H1 (cell line): ENCODE results near the gene ORAI3. TPM values are rescaled to one million over a fixed set of nuclear protein-coding genes. Genes with fewer than 3 reads are reported as not detected.
A peak's percentile ranks its signal among the peaks of the same experiment; 100 is the strongest.

Experiments
- CTCF ChIA-PET: fragments of 300-600 bp; sonication (Branson Sonifier 250); formaldehyde crosslinking; loops from one replicate; lab custom pipeline; 2021; ENCODE audit not compliant: partially characterized antibody; lab: Charles Lee
- POLR2A ChIA-PET: fragments of 300-600 bp; sonication (Branson Sonifier 250); formaldehyde crosslinking; loops from one replicate; lab custom pipeline; 2021; ENCODE audit warnings: inconsistent platforms; ENCODE audit not compliant: partially characterized antibody; lab: Charles Lee
- DNase-seq, 2 experiments: peaks; one replicate each; pipeline versions ENCODE4 v3.0.0 to v3.0.0-alpha.2; 2010 to 2022; ENCODE audit warnings: low spot score in 2 of 2, low read depth in 1 of 2, mixed read lengths in 1 of 2
- FAIRE-seq: peaks from 2 replicates; lab custom pipeline; 2011; peaks lifted over from hg19 to GRCh38; lab: Jason Lieb, UNC
- H2AFZ ChIP-seq: 2 replicates; pipeline ENCODE4 v1.8.1; 2012; ENCODE audit warnings: low read length, inconsistent platforms
- H2AK5ac ChIP-seq: 2 replicates; pipeline ENCODE4 v1.6.1; 2013; ENCODE audit warnings: low read depth, low read length
- H2BK120ac ChIP-seq: replicated peaks from 2 replicates; pipeline ENCODE3; 2013; ENCODE audit warnings: low read depth, low read length, inconsistent platforms
- H2BK12ac ChIP-seq: 2 replicates; pipeline ENCODE4 v1.6.1; 2013; ENCODE audit warnings: low read depth, low read length
- H2BK15ac ChIP-seq: 2 replicates; pipeline ENCODE4 v1.6.1; 2013; ENCODE audit warnings: low read length
- H2BK20ac ChIP-seq: 2 replicates; pipeline ENCODE4 v1.6.1; 2013; ENCODE audit warnings: low read length
- H2BK5ac ChIP-seq: 2 replicates; pipeline ENCODE4 v1.6.1; 2013; ENCODE audit warnings: low read depth, low read length
- H3K14ac ChIP-seq: 2 replicates; pipeline ENCODE4 v1.6.1; 2013; ENCODE audit warnings: inconsistent platforms; ENCODE audit not compliant: insufficient read length
- H3K18ac ChIP-seq: 2 replicates; pipeline ENCODE4 v1.6.1; 2013; ENCODE audit warnings: low read length; ENCODE audit errors: extremely low read depth
- H3K23ac ChIP-seq: 2 replicates; pipeline ENCODE4 v1.6.1; 2013; ENCODE audit warnings: inconsistent platforms; ENCODE audit not compliant: insufficient read length
- H3K23me2 ChIP-seq: 2 replicates; pipeline ENCODE4 v1.6.1; 2013; ENCODE audit warnings: low read depth, low read length
- H3K27ac ChIP-seq: 2 replicates; pipeline ENCODE4 v1.6.1; 2011; ENCODE audit warnings: low read depth, low read length, inconsistent platforms
- H3K27me3 ChIP-seq, 4 experiments: replicated peaks in 1 of 4; 1 replicate in 1 of 4; 2 replicates in 3 of 4; pipeline versions ENCODE4 v1.6.1 to v1.8.1; 2011 to 2013; ENCODE audit warnings: low read length in 3 of 4, mild to moderate bottlenecking in 3 of 4, inconsistent platforms in 2 of 4, mixed read lengths in 2 of 4, moderate library complexity in 1 of 4; ENCODE audit not compliant: control insufficient read depth in 3 of 4, insufficient read depth in 3 of 4; ENCODE audit errors: extremely low read depth in 1 of 4
- H3K36me3 ChIP-seq, 4 experiments: 2 replicates each; pipeline versions ENCODE4 v1.6.1 to v1.8.1; 2011 to 2013; ENCODE audit warnings: mild to moderate bottlenecking in 4 of 4, low read length in 3 of 4, moderate library complexity in 2 of 4, control low read depth in 1 of 4, inconsistent platforms in 1 of 4; ENCODE audit not compliant: insufficient read depth in 4 of 4, control insufficient read depth in 2 of 4
- H3K4ac ChIP-seq: replicated peaks from 2 replicates; pipeline ENCODE3; 2013; ENCODE audit warnings: low read length, low read depth, mixed read lengths, inconsistent platforms; ENCODE audit not compliant: insufficient read length
- H3K4me1 ChIP-seq, 4 experiments: replicated peaks in 1 of 4; 1 replicate in 1 of 4; 2 replicates in 3 of 4; pipeline versions ENCODE4 v1.6.1 to v1.8.1; 2011 to 2013; ENCODE audit warnings: low read length in 3 of 4, inconsistent platforms in 2 of 4, mixed read lengths in 1 of 4; ENCODE audit not compliant: insufficient read depth in 4 of 4, control insufficient read depth in 3 of 4
- H3K4me2 ChIP-seq, 2 experiments: 2 replicates each; pipeline versions ENCODE4 v1.6.1 to v1.8.1; 2011 to 2013; ENCODE audit warnings: low read depth in 2 of 2, low read length in 2 of 2, control low read depth in 1 of 2, inconsistent platforms in 1 of 2, mild to moderate bottlenecking in 1 of 2; ENCODE audit not compliant: insufficient read depth in 1 of 2
- H3K4me3 ChIP-seq, 4 experiments: fragments of 200-600, 300-600 bp in 1 of 4; sonication (generic), shearing (Covaris generic), sonication (Bioruptor Twin) in 1 of 4; 2 replicates each; pipeline versions ENCODE4 v1.5.1 to v1.8.1; 2011 to 2016; ENCODE audit warnings: low read length in 4 of 4, low read depth in 3 of 4, control low read depth in 2 of 4, inconsistent platforms in 2 of 4, mild to moderate bottlenecking in 2 of 4, mixed read lengths in 1 of 4, moderate library complexity in 1 of 4; ENCODE audit not compliant: insufficient read depth in 2 of 4; ENCODE audit errors: extremely low read depth in 1 of 4
- H3K56ac ChIP-seq: replicated peaks from 2 replicates; pipeline ENCODE3; 2013; ENCODE audit warnings: low read depth, mild to moderate bottlenecking, mixed read lengths, low read length, inconsistent platforms; ENCODE audit not compliant: insufficient read length
- H3K79me1 ChIP-seq: 2 replicates; pipeline ENCODE4 v1.6.1; 2013; ENCODE audit warnings: low read depth, low read length, control low read depth
- H3K79me2 ChIP-seq, 2 experiments: 2 replicates each; pipeline versions ENCODE4 v1.6.1 to v1.8.1; 2012 to 2013; ENCODE audit warnings: low read length in 2 of 2, mild to moderate bottlenecking in 2 of 2, inconsistent platforms in 1 of 2; ENCODE audit not compliant: insufficient read depth in 2 of 2, control insufficient read depth in 1 of 2
- H3K9ac ChIP-seq, 4 experiments: replicated peaks in 1 of 4; 1 replicate in 1 of 4; 2 replicates in 3 of 4; pipeline versions ENCODE4 v1.6.1 to v1.8.1; 2011 to 2013; ENCODE audit warnings: low read depth in 3 of 4, low read length in 3 of 4, control low read depth in 2 of 4, mild to moderate bottlenecking in 2 of 4, moderate library complexity in 2 of 4, inconsistent platforms in 1 of 4; ENCODE audit errors: extremely low read depth in 1 of 4
- H3K9me3 ChIP-seq, 2 experiments: 2 replicates each; pipeline versions ENCODE4 v1.6.1 to v1.8.1; 2012 to 2013; ENCODE audit warnings: mild to moderate bottlenecking in 2 of 2, moderate library complexity in 2 of 2, control low read depth in 1 of 2, inconsistent platforms in 1 of 2, low read depth in 1 of 2, low read length in 1 of 2, mixed read lengths in 1 of 2; ENCODE audit not compliant: insufficient read depth in 2 of 2
- H4K20me1 ChIP-seq, 2 experiments: replicated peaks in 1 of 2; 2 replicates each; pipeline versions ENCODE3 to v1.8.1; 2011 to 2013; ENCODE audit warnings: inconsistent platforms in 2 of 2, low read length in 2 of 2, mild to moderate bottlenecking in 1 of 2; ENCODE audit not compliant: insufficient read depth in 2 of 2, control insufficient read depth in 1 of 2
- H4K5ac ChIP-seq: 2 replicates; pipeline ENCODE4 v1.6.1; 2013; ENCODE audit warnings: low read length, low read depth, mixed read lengths, inconsistent platforms; ENCODE audit not compliant: insufficient read length
- H4K8ac ChIP-seq: 2 replicates; pipeline ENCODE4 v1.8.0; 2013; ENCODE audit warnings: mild to moderate bottlenecking, moderate library complexity, low read length, inconsistent platforms; ENCODE audit not compliant: insufficient read depth; ENCODE audit errors: extremely low read depth
- H4K91ac ChIP-seq: replicated peaks from 2 replicates; pipeline ENCODE3; 2013; ENCODE audit warnings: low read length, mixed read lengths, inconsistent platforms; ENCODE audit not compliant: insufficient read length
- ASH2L ChIP-seq: fragments of 200-600, 300-600 bp; sonication (generic); IDR thresholded peaks from one replicate; pipeline ENCODE4 v1.7.1; 2017; ENCODE audit warnings: low read length
- PHF8 ChIP-seq: fragments of 200-600 bp; sonication (generic); conservative IDR thresholded peaks from 2 replicates; pipeline ENCODE4 v1.7.1; 2012; ENCODE audit warnings: low read depth, mild to moderate bottlenecking, inconsistent platforms, low read length, moderate library complexity
- SIN3A ChIP-seq, 2 experiments: IDR thresholded peaks in 1 of 2; conservative IDR thresholded peaks in 1 of 2; 2 replicates each; pipeline ENCODE4 v1.6.1; 2011 to 2012; ENCODE audit warnings: low read length in 2 of 2, improper control_type of control experiment in 1 of 2, low read depth in 1 of 2, mild to moderate bottlenecking in 1 of 2
- SIRT6 ChIP-seq: IDR thresholded peaks from one replicate; pipeline ENCODE4 v1.7.1; 2012; ENCODE audit warnings: low read length, inconsistent platforms
- TAF1 ChIP-seq: IDR thresholded peaks from 2 replicates; pipeline ENCODE4 v1.6.1; 2011; ENCODE audit warnings: mild to moderate bottlenecking, low read depth, low read length
- TAF7 ChIP-seq: optimal IDR thresholded peaks from 2 replicates; pipeline ENCODE3; 2011; ENCODE audit warnings: low read depth, mild to moderate bottlenecking, inconsistent platforms, low read length, moderate library complexity, borderline replicate concordance
- TBP ChIP-seq: IDR thresholded peaks from 2 replicates; pipeline ENCODE4 v1.6.1; 2011; ENCODE audit warnings: low read depth, low read length, improper control_type of control experiment
- WGBS, 2 experiments: shearing (Covaris generic) in 1 of 2; methylation state at CpG; one replicate each; pipeline versions ENCODE4 v1.1.6 to v1.1.7; 2013 to 2015; ENCODE audit warnings: low lambda C conversion rate in 2 of 2, mixed read lengths in 2 of 2, inconsistent platforms in 1 of 2, low coverage in 1 of 2, missing lambda C conversion rate in 1 of 2; ENCODE audit not compliant: insufficient replicate concordance in 2 of 2, insufficient coverage in 1 of 2, insufficient read length in 1 of 2; ENCODE audit errors: extremely low coverage in 1 of 2, missing lambda C conversion rate in 1 of 2; 5-methylcytosine and 5-hydroxymethylcytosine counted together
- long read RNA-seq, 2 experiments: library from RNA in 1 of 2; library from capped mRNA in 1 of 2; stranded (forward); transcript quantifications; one replicate each; pipeline ENCODE4 v2.0.0, GENCODE V29; 2021; ENCODE audit warnings: inconsistent platforms in 1 of 2
- polyA minus RNA-seq, 3 experiments: library from RNA; depleted of rRNA, polyadenylated mRNA; stranded (reverse); fragments of >200 nt; gene quantifications; 1 replicate in 2 of 3; 2 replicates in 1 of 3; pipeline ENCODE4 v1.2.3, GENCODE V29; 2011
- polyA plus RNA-seq, 7 experiments: library from polyadenylated mRNA; depleted of rRNA in 3 of 7; stranded (reverse) in 5 of 7; unstranded in 2 of 7; fragments of >200 nt in 5 of 7; fragments of 200-250 nt in 2 of 7; gene quantifications; 1 replicate in 5 of 7; 2 replicates in 1 of 7; 4 replicates in 1 of 7; pipeline versions ENCODE4 v1.2.1 to v1.2.3, GENCODE V29; 2011 to 2013; ENCODE audit warnings: missing spikeins in 2 of 7, mixed read lengths in 2 of 7
- total RNA-seq: library from RNA; stranded (reverse); fragmentation: NEBNext Ultra II Directional; extraction: Animal tissue kit (Norgen Biotek cat#: 25700); gene quantifications from 2 replicates; pipeline ENCODE4 v1.2.1, GENCODE V29; 2021

ORAI3 gene
- total RNA-seq (8.7 and 10.0 TPM in 2 replicates), polyA plus RNA-seq (2011; rRNA removed) (24.5 and 26.8 TPM in 2 replicates), polyA minus RNA-seq (2011; rRNA and poly(A)+ RNA removed) (11.8 and 13.4 TPM in 2 replicates)
- 15.8 TPM for polyA plus RNA-seq (2011; cell fraction: cytosol; rRNA removed)
- polyA plus RNA-seq (2011; cell fraction: nucleus; rRNA removed) = 15.7 TPM
- 6.0 to 11.3 TPM (median 9.0 TPM) in 4 replicates for polyA plus RNA-seq (2012, experiment 1 of 2)
- polyA plus RNA-seq (2012, experiment 2 of 2) = 10.6 TPM
- 10.8 TPM for polyA plus RNA-seq (2013, experiment 1 of 2)
- 13.1 TPM for polyA plus RNA-seq (2013, experiment 2 of 2)
- polyA minus RNA-seq (2011; cell fraction: cytosol; rRNA and poly(A)+ RNA removed) = 6.5 TPM
- polyA minus RNA-seq (2011; cell fraction: nucleus; rRNA and poly(A)+ RNA removed) = 8.5 TPM
- long read RNA-seq, experiment 1, transcript ORAI3-201 (2 exons, 2,206 nt) = major isoform, 5 of 5 reads
- long read RNA-seq, experiment 1, partial matches to known transcripts = 0 of 5 reads
- long read RNA-seq, experiment 1, other reads (novel, unspliced or antisense) = 0 of 5 reads
- long read RNA-seq, experiment 2 = 0 reads

- Histone ChIP-seq H3K4ac (peak within 1 kb of the TSS; percentile 98), H3K36me3 (peaks cover 3 to 12% (median 7%) of the 10 kb centered on the region in 4 experiments; a peak in 7 of 8 replicates), H4K5ac (peak within 1 kb of the TSS; percentile 90), H2BK120ac (no peak within 1 kb of the TSS), H2BK15ac (peak within 1 kb of the TSS; percentile 29; the same call in 1 of the 2 replicates), H3K14ac (no peak within 1 kb of the TSS), H3K56ac (peak within 1 kb of the TSS; percentile 97), H2BK5ac (peak within 1 kb of the TSS; percentile 91; the same call in 1 of the 2 replicates), H3K27me3 (no peaks in the 10 kb centered on the region), H3K4me3 (peak within 1 kb of the TSS; percentile 64 to 98 (median 70)), H3K79me1 (no peaks in the 10 kb centered on the region), H3K23ac (no peak within 1 kb of the TSS), H3K27ac (peak within 1 kb of the TSS; percentile 89), H3K4me2 (peak within 1 kb of the TSS; percentile 85 to 95), H3K4me1 (peaks cover 0 to 31% (median 22%) of the 10 kb centered on the region in 4 experiments; a peak in 6 of 7 replicates), H2BK12ac (peak within 1 kb of the TSS; percentile 50), H4K91ac (peak within 1 kb of the TSS; percentile 82), H3K18ac (peak within 1 kb of the TSS; percentile 93), H2AFZ (no peak within 1 kb of the TSS), H2BK20ac (no peak within 1 kb of the TSS), H3K9me3 (no peaks in the 10 kb centered on the region), H4K20me1 (peaks cover 0 to 10% of the 10 kb centered on the region in 2 experiments), H2AK5ac (0 out of 2 replicates have a peak within 1 kb of the TSS, but pooled peaks have one; percentile 10), H3K9ac (peak within 1 kb of the TSS; percentile 58 to 70 (median 70)), H4K8ac (peak within 1 kb of the TSS; percentile 90), H3K79me2 (no peaks in the 10 kb centered on the region), H3K23me2 (peaks cover 12% of the 10 kb centered on the region)
- FAIRE-seq = no peak
- POLR2A ChIA-PET = interaction anchor here (0.7 to 4.4 kb wide), 20 partner anchors 8 to 268 kb away, joined by 3 to 23 read pairs (median 4); partner anchors contain the start of genes CTF1, FBXL19, HSD3B7 and PYDC1
- DNase-seq = peak in 1 of 2 experiments; percentile 79
- CTCF ChIA-PET = interaction anchor here (1.1 to 1.7 kb wide), 5 partner anchors 7 to 105 kb away, joined by 3 to 10 read pairs (median 4); no protein-coding TSS in a partner anchor
- WGBS, 2 experiments = 2% methylated on average over 29 of the region's 70 CpGs; no CpG with 5 or more reads in 1 of the 2 experiments
- peak; percentile 52; the same call in 1 of the 2 replicates for TF ChIP-seq TAF1
- 0 out of 2 replicates have a peak, but pooled peaks have one; percentile 16 for TF ChIP-seq TBP
- peak; percentile 39; the same call in 1 of the 2 replicates for TF ChIP-seq PHF8
- peak; percentile 2 for TF ChIP-seq TAF7
- no peak; a peak in 1 of 4 replicates for TF ChIP-seq SIN3A (conservative IDR thresholded peaks at IDR 0.05 in 1 of 2, IDR thresholded peaks at IDR 0.05 in 1 of 2; ENCODE audit: low read depth in 1 of 2, low read length in 2 of 2)
- TF ChIP-seq ASH2L = peak; percentile 0
- no peak for TF ChIP-seq SIRT6
These were observed at the start of gene ORAI3 for GRCh38 chr16:30948667-30949649. ORAI3 (plus strand) TSS chr16:30949068; CDS start chr16:30949290, 222 bp downstream.
